HG02938 (cell line): ENCODE results near the gene VPS45.
"Not testable (repeated sequence)": the region's sequence is repeated elsewhere in the genome, so short reads cannot be mapped to it uniquely, and the experiment has no call there.

Experiments used
- ATAC-seq: cut with Tn5 transposase; IDR thresholded peaks from one replicate; pipeline ENCODE4 v1.9.1; 2021; ENCODE audit warnings: mild to moderate bottlenecking, moderate library complexity; ENCODE audit not compliant: unreplicated experiment

The VPS45 gene

GRCh38 chr1:150186438-150186788 lies 118.8 kb downstream of the VPS45 start:
- ATAC-seq, result not testable (repeated sequence)

- no peak for ATAC-seq
Observed at GRCh38 chr1:150186789-150187559, 119.4 kb downstream of the VPS45 start.

GRCh38 chr1:150187560-150187931 lies 120.0 kb downstream of the VPS45 start:
- no peak for ATAC-seq

GRCh38 chr1:150192012-150192411 lies 124.4 kb downstream of the VPS45 start:
- ATAC-seq, result no peak

- ATAC-seq, result no peak
Observed at GRCh38 chr1:150194381-150195031, 126.9 kb downstream of the VPS45 start.
